ENCODE measurements around the gene PRR5L.

- TF ChIP-seq POLR2A (IDR thresholded peaks at IDR 0.05) (no peak), CTCF (IDR thresholded peaks at IDR 0.05) (no peak)
Measured at GRCh38 chr11:36398231-36398953, 102.3 kb downstream of the PRR5L start.

Data from sigmoid colon (tissue), 3 donors.